ENCODE data around the gene PPP1R26. TPM values are rescaled to one million over a fixed set of nuclear protein-coding genes. Genes with fewer than 3 reads are reported as not detected.
A peak's percentile ranks its signal among the peaks of the same experiment; 100 is the strongest.

Gene PPP1R26
- total RNA-seq, 1 experiment from 2014 or later: 41.0 TPM

DNA sequence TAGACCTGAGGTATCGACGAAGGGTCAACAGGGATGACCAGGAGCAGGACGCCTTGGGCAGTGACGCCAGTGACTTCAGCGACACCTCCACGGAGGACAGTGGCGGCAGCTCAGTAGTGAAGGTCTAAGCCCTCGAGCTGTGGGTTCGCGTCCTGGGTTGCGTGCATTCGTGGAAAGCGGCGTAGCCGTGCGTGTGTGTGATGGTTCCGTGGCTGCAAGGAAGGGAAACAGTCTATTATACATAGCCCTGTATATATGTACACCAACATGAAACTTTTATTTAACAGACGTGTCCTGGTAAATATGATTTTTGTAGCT lies 8.4 kb downstream of the PPP1R26 start:
- no peak for DNase-seq (ENCODE audit: low spot score)

DNA sequence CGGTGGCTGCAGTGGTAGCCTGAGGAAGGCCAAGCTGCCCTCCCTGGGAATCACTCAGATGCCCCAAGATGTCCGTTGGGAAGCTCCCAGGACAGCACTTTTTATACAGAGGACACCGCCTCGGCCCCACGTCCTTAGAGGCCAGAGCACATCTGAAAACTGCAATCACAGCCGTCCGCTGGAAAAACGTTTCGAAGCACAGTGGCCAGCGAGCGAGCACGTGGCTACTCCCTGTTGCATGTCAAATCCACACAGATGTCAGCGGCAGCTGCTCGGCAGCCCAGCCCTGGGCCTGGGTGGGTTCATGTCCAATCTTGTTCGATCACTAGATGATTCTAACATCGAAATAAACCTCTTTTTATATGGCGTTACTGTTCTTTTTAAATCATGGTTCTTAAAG lies 8.9 kb downstream of the PPP1R26 start:
- no peak for DNase-seq (ENCODE audit: low spot score)

DNA sequence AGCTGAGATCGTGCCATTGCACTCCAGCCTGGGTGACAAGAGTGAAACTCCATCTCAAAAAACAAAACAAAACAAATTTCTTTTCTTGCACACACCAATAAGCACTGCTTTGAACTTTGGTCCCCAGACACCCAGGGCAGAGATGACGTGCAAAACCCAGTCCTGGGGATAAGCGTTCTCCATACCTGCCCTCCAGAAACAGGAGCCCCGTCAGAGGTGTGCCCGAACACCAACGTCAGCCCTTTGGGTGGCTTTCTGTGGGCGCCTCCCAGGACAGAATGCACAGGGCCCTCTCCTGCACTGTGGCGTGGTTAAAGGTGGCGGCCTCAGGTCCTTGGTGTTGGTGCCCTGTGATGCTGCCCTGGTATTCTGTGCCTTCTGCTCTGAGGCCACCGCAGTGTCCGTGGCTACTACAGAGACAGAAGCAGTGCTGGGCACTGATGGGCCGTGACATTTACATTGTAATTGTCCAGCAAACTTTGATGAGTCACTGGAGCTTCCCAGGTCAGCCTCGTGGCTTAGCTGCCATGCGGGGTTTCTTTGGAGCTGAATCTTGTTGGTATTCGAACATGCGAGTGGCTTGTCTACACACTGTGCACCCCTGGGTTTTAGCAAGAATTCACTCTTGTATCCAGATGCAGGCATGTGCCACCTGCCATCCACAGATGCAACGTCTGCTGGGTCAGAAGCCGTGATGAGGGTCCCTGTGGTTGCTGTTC lies 9.8 kb downstream of the PPP1R26 start:
- no peak for DNase-seq (ENCODE audit: low spot score)

DNA sequence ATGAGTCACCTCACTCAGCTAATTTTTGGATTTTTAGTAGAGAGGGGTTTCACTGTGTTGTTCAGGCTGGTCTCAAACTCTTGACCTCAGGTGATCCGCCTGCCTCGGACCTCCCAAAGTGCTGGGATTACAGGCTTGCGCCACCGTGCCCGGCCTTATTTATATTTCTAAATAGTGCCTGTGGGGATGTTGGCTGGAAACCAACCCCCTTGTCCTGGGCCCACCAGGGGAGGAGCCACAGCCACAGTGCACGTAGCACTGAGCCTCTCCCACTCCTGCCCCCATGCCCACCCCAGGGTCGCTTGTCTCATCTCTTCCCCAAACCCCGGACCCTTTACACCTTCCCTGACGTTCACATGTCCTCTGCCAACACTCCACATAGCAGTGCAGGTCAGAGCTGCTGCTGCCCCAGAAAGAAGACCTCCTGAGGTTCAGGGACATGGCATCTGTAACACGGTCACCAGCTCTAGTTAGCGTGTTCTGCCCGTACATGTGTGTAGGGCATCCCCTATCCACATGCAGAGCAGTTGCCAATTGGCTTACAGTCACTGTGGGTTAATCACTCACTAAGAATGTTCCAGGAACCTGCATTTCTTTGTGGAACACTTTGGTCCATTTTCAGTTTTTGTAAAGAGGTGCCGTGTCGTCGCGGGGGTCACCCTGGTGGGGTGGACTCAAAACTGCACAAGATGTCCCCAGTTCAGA lies 10.7 kb downstream of the PPP1R26 start:
- no peak for DNase-seq (ENCODE audit: low spot score)

DNA sequence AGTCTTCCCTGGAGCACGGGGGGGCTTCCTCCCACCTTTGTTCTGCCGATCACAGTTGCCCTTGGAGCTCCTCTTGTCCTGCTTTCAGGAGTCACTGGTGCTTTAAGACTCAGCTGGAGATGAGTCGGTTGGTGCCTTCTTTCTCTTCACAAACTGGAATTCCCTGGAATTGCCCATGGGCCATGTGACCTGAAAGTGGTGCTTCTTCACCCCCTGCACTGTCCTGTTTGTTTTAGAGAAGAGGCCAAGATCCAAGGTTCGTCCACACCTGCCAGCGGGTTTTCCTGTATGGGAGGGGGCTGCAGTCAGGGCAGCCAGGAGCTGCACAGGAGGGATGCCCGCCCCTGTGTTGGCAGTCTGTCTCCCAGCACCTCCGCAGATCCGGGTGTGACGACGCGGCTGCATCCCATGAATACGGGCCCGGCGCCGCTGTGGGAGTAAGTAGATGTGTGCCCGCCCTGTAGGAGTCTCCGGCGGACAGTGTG lies 11.4 kb downstream of the PPP1R26 start:
- DNase-seq (ENCODE audit: low spot score): no peak

DNA sequence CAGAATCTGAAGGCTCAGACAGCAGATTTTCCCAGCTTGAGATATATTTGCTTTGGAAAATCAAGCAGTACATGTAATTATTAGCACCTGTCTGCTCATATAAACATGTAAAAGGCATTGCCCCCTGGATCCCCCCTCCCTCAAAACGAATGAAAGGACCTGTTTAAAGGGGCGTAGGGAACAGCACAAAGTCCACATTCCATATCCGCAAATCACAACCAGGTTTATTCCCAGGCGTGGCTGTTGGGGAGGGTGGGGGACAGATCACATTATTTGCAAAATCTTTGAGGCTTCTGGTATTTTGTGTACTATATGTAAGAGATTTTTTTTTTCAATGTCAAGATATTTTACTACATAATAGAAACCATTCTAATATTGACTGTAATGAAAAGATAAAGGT lies 12.2 kb downstream of the PPP1R26 start:
- DNase-seq (ENCODE audit: low spot score): no peak

DNA sequence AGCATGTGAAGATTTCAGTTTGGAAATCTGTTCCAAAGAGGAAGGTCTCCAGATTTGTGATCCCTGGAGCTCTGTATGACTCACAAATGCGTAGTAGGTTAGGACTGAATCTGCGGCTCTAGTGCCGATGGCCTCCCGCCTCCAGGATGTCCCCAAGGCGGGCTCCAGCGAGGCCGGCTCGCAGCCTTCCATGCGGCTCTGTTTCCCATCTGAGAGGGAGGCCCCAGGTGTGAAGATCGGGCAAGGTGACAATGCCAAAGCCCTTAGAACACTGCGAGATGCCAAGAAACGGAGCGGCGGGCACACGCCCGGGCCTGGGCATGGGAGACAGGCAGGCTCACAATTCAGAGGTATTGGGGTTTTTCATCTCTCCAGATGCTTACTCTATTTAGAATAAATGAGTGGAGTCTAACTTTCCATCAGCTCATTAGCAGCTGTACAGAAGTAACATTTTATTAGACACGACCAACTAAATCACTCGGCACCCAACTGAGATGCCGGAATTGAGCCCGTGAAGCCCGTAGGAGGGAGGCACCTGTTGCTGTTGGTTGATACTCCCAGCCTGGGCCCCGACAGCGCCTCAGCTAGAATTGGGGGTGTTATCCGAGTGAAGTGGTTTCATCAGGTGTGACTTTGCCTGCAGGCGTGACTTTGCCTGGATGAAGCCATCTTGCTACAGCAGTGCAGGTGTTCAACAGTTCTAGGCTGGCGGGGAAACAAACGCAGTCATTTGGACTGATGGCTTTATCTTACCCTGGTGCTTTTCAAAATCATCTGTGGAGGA lies 13.5 kb downstream of the PPP1R26 start:
- DNase-seq (ENCODE audit: low spot score): no peak

DNA sequence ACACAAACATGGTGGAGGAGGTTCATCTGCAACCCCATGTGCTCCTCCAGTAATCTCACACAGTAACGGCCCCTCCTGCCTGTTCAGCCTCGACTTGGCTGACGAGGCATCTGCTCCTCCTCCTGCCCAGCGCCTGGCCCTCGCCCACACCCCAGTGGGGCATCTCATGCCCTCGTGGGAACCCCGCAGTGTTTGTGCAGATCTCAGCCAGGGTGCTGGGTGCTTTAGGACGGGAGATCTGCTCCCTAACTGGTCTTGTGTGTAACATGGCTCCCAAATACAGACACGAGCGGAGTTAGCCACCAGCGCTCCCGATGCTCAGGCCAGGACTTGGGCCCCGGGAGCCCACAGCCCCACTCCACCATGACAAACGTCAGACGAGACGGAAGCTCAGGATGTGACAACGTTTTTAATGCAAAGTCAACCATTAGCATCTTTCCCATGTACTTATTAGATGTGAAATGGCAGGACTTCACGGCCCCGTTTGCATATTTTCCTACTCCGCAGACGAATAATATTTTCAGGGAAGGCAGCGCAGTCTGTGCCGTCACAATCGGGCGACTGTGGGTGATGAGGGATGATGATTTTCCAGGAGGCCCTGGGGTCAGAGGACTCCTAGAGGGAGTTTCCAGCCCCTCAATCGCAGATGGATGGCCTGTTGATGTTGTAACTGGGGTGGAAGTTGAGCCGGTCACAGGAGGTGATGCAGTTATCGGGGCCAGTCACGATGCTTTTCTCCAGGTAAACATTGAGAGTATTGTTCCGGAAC lies 15.4 kb downstream of the PPP1R26 start:
- DNase-seq (ENCODE audit: low spot score): no peak

DNA sequence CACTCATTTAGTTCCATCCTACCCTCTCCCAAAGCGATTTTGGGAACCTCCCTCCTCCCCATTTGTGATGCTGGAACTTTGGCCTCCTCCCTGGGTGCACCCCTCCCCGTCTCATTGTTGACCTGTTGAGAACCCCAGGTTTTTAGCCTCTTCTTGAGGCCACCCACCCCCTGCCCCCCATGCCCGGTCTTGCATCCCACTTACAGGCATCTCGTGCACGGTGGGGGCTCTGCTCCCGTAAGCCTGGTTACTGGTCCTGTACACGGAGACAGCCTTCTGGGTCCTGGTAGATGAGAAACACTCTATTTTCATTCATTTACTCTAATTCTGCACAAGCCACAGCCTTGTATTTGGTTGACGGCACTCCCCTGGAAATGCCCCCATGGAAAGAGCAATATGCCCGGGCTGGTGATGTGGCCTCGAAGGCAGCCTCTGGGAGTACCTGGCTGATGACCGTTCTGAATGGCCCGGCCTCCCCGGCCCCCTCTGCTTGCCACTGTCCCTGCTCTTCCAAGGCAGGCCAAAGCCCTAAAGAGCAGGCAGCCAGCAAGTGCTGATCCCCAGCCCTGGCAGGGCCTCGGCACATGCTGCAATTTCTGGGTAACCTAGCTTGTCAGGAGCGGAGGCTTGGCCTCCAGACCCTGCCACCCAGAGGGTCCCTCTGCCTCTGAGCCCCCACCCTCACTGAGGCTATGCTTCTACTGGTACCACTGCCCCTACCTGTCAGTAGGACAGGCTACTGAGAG lies 19.0 kb downstream of the PPP1R26 start:
- no peak for DNase-seq (ENCODE audit: low spot score)

DNA sequence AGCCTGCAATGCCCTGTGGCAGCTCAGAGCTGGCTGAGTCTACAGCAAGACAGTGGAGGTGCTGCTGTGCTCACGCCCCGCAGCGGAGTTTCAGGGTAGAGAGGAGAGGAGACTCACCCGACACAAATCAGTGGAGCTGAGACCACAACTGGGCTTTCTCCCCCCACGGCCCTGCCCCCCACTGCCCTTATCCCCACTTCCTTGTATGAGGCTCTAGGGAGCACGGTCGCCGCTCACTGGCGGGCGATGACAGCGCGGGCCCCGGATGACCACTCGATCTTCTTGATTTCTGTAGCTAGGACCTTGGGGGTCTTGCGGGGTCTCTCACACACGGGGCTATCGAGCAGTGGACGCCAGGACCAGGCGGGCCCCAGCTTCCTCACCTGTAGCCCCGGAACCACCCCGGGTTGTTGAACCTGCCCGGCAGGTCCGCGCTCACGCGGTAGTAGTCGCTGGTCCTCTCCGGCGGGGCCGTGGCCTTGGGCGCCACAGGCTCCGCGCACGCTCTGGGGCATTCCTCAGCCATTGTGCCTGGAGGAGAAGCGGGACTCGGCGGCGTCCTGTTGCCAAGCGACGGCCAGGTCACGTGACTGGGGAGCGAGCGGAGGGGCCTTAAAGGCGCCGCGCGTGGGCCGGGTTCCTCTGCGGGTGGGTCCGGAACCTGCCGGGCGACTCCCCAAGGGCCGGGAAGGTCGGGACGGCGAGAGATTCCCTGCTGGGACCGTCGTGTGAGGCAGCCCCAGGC lies 19.9 kb downstream of the PPP1R26 start:
- DNase-seq (ENCODE audit: low spot score): peak; percentile 87

DNA sequence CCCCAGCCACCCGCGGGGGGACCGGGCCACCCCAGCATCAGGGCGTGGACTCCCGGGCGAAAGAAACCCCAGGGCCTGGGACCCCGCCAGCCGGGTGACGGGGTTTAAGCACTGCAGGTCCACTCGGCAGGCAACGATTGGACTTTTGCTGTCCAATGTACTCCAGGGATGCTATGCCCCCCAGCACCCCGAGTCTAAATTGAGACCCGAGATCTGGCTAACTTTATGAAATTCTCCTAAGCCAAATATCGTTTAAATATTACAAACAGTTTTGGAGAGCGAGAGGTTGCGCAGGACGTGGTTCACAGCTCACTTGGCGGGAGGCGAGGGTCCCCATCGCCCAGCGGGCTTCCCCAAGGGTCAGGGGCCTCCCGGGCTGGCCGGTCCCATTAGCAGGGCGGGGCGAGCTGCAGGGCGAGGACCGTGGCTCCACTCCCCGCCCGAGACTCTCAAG lies 20.5 kb downstream of the PPP1R26 start:
- DNase-seq (ENCODE audit: low spot score): peak; percentile 27

DNA sequence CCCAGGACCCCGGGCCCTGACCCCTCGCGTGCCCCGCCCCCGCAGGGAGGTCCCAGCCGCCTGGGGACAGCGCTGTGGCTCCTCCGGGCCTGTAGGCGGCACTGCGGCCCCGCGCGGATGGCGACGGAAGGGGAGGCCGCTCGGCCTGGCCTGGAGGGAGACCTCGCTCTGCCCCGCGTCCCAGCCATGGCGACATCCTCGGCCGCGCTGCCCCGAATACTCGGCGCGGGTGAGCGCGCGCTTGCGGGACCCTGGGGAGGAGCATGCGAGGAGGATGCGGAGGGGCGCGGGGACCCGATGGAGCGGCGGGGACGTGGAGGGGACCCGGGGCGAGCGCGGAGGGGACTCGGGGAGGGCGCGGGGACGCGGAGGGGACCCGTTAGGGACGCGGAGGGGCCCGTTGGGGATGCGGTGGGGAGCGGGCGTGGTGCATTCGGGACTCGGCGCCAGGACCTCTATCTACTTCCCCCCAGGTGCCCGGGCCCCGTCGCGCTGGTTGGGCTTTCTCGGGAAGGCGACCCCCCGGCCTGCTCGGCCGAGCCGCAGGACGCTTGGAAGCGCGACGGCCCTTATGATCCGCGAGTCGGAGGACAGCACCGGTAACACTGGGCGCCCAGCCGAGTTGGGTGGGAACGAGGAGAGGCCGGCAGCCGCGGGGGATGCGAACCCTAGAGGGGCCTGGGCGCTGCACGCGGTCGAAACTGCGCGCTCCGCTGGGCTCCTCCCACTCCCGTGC lies 21.1 kb downstream of the PPP1R26 start, which contains the start of gene MRPS2:
Gene MRPS2, plus strand, starts transcription at position 158 of the 736 bp plus-strand sequence. Its CDS starts 29 bp downstream, at position 187.
- peak; percentile 80 for DNase-seq (ENCODE audit: low spot score)

DNA sequence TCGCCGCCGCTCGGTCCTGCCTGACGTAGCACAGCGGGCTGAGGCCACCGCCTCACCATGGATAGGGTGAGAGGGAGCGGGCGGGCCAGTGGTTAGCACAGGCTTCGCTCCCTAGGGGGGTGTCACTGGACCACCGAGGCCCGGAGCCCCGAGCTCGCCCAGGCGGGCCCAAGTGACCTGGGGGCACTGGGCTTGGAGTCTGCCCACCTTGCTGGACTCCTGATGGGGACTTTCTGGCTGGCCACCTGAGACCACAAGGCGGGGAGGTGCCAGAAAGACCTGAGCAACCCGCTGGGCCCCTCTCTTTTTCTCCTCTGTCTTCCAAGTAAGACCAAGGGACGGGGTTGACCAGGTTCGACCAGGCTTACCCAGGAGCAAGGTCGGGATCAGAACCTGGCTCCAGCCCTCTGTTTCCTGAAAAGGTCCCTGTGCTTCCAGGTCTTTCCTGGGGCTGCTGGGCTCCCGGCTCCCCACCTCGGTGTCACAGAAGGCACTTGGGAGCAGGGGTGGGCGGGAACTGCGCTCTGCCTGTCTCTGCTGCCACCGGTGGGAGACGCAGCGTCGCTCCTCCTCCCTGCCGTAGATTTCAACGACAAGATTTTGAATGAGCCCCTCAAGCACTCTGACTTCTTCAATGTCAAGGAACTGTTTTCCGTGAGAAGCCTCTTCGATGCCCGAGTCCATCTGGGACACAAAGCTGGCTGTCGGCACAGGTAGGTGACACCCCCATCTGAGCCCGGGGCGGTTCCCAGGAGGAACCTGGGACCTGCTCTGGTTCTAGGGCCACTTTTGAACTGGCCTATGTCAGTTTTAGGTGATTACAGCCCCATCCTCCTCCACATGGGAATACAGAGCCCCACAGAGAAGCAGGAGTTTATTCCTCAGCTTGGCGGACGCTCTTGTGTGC lies 21.9 kb downstream of the PPP1R26 start:
- DNase-seq (ENCODE audit: low spot score): no peak

DNA sequence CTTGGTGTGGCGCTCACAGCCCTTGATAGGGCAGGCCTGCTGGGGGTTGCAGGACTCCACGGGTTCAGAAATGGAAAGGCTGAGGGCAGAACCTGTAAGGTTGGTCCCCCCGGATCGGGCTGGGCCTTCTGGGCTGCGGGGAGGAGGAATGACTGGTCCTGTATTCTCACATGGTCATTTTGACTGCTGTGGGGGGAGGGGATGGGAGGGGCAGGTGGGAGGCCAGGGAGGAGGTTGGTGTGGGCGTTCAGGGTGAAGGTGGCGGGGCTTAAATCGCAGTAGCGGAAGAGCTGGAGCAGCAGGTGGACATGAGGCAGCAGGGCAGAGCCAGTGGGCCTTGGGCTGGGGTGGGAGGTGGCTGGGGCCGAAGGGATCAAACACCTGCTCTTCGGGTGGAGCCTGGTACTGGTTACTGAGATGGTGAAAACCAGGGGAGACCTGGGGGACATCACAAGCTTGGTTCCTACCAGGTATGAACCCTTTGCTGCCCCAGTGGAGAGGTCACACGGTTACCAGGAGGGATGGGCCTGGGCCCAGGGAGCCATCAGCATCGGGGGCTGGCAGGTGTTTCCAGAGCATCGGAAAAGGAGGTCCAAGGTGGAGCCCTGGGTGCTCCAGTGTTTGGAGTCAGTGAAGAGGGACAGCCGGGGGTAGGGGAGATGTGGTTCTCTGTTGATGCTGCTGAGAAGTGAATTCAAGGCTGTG lies 22.7 kb downstream of the PPP1R26 start:
- DNase-seq (ENCODE audit: low spot score): no peak

DNA sequence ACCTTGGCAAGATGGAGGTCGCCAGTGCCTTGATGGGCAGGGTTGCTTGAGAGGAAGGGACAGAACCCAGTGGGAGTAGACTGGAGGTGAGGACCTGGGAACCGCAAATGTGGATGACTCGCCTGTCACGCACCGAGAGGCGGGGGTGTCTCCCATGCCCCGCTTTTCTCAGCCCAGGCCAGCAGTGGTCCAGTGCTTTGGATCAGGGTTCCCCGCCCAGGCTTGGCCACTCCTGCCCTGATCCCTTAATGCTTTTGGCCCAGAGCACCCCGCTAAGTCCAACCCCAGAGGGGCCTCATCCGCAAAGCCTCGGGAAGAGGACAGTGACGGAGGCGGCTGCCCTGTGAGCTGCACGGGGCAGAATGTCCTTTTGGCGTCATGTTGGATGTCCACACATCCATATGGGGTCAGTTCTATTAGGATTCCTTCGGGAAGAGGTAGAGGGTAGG lies 23.3 kb downstream of the PPP1R26 start:
- DNase-seq (ENCODE audit: low spot score): no peak

DNA sequence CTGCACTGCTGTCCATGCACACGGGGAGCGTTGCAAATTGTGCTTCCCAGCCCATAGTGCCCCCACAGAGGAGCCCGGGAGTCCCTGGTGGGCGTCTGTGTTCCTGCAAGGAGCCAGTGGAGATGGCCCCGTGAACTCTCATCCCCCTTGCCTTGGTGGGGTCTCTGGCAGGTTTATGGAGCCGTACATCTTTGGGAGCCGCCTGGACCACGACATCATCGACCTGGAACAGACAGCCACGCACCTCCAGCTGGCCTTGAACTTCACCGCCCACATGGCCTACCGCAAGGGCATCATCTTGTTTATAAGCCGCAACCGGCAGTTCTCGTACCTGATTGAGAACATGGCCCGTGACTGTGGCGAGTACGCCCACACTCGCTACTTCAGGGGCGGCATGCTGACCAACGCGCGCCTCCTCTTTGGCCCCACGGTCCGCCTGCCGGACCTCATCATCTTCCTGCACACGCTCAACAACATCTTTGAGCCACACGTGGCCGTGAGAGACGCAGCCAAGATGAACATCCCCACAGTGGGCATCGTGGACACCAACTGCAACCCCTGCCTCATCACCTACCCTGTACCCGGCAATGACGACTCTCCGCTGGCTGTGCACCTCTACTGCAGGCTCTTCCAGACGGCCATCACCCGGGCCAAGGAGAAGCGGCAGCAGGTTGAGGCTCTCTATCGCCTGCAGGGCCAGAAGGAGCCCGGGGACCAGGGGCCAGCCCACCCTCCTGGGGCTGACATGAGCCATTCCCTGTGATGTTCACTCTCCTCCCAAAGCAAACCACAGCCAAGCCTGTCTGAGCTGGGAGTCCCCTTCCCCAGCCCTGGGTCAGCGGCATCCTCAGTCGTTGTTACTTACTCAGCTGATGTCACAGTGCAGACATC lies 24.0 kb downstream of the PPP1R26 start:
- DNase-seq (ENCODE audit: low spot score): no peak
